HG02840 (cell line): ENCODE results near the gene SEC63.
"Not testable (repeated sequence)": the region's sequence is repeated elsewhere in the genome, so short reads cannot be mapped to it uniquely, and the experiment has no call there.

Source experiments
- ATAC-seq: cut with Tn5 transposase; IDR thresholded peaks from one replicate; pipeline ENCODE4 v1.9.1; 2021; ENCODE audit warnings: mild to moderate bottlenecking, moderate library complexity, moderate number of reproducible peaks; ENCODE audit not compliant: unreplicated experiment, low FRiP score

Gene SEC63

GRCh38 chr6:107957909-107958688 lies at the start of gene SEC63:
Gene SEC63, minus strand, starts transcription at chr6:107958208. Its CDS starts 199 bp downstream, at chr6:107958009.
- peak; percentile 87 for ATAC-seq

- ATAC-seq: no peak
Observed at GRCh38 chr6:108005961-108006360, 48.0 kb upstream of the SEC63 start.

GRCh38 chr6:108004861-108005260 lies 46.9 kb upstream of the SEC63 start:
- ATAC-seq: no peak

GRCh38 chr6:108002365-108003221 lies 44.6 kb upstream of the SEC63 start:
- no peak for ATAC-seq

GRCh38 chr6:108001696-108002231 lies 43.8 kb upstream of the SEC63 start:
- ATAC-seq: no peak

GRCh38 chr6:108000259-108000658 lies 42.3 kb upstream of the SEC63 start:
- ATAC-seq: not testable (repeated sequence)

- ATAC-seq: no peak
Observed at GRCh38 chr6:107999341-107999740, 41.3 kb upstream of the SEC63 start.

- ATAC-seq: no peak
Observed at GRCh38 chr6:107991772-107992550, 34.0 kb upstream of the SEC63 start.

GRCh38 chr6:107991061-107991460 lies 33.1 kb upstream of the SEC63 start:
- ATAC-seq: no peak

GRCh38 chr6:107990587-107990986 lies 32.6 kb upstream of the SEC63 start:
- ATAC-seq: not testable (repeated sequence)

GRCh38 chr6:107989166-107990094 lies 31.4 kb upstream of the SEC63 start:
- ATAC-seq: no peak

GRCh38 chr6:107988570-107988969 lies 30.6 kb upstream of the SEC63 start:
- no peak for ATAC-seq

- ATAC-seq: no peak
Observed at GRCh38 chr6:107987805-107988204, 29.8 kb upstream of the SEC63 start.

- ATAC-seq: no peak
Observed at GRCh38 chr6:107985701-107986100, 27.7 kb upstream of the SEC63 start.

- ATAC-seq: no peak
Observed at GRCh38 chr6:107983811-107984210, 25.8 kb upstream of the SEC63 start.

GRCh38 chr6:107982486-107982885 lies 24.5 kb upstream of the SEC63 start:
- ATAC-seq: no peak

- ATAC-seq: no peak
Observed at GRCh38 chr6:107981695-107982094, 23.7 kb upstream of the SEC63 start.

- no peak for ATAC-seq
Observed at GRCh38 chr6:107977283-107977682, 19.3 kb upstream of the SEC63 start.

GRCh38 chr6:107976155-107976783 lies 18.3 kb upstream of the SEC63 start:
- ATAC-seq: no peak
